Brain pericyte (primary cell): ENCODE data around the gene LYPLA2.
"Not testable (repeated sequence)": the region's sequence is repeated elsewhere in the genome, so short reads cannot be mapped to it uniquely, and the experiment has no call there.

Source experiments
- DNase-seq: peaks from one replicate; pipeline ENCODE4 v3.0.0-alpha.2; 2012; ENCODE audit warnings: low read depth, low spot score

The LYPLA2 gene

GRCh38 chr1:23779826-23780371 is 11.0 kb upstream of the LYPLA2 start:
- DNase-seq = no peak

- not testable (repeated sequence) for DNase-seq
Observed at GRCh38 chr1:23783141-23783540, 7.8 kb upstream of the LYPLA2 start.

- DNase-seq = no peak
Observed at GRCh38 chr1:23784846-23785245, 6.1 kb upstream of the LYPLA2 start.

- DNase-seq = no peak
Observed at GRCh38 chr1:23787701-23788100, 3.2 kb upstream of the LYPLA2 start.

GRCh38 chr1:23788695-23789094 is 2.2 kb upstream of the LYPLA2 start:
- DNase-seq = no peak

- DNase-seq = no peak
Observed at GRCh38 chr1:23791516-23792047, 637 bp downstream of the LYPLA2 start.

- DNase-seq = no peak
Observed at GRCh38 chr1:23792151-23792945, 1.4 kb downstream of the LYPLA2 start.

- no peak for DNase-seq
Observed at GRCh38 chr1:23793018-23793781, 2.3 kb downstream of the LYPLA2 start.

GRCh38 chr1:23793861-23794731 is 3.2 kb downstream of the LYPLA2 start:
- no peak for DNase-seq

- not testable (repeated sequence) for DNase-seq
Observed at GRCh38 chr1:23794732-23795182, 3.8 kb downstream of the LYPLA2 start.

- no peak for DNase-seq
Observed at GRCh38 chr1:23795676-23796465, 4.9 kb downstream of the LYPLA2 start.

- no peak for DNase-seq
Observed at GRCh38 chr1:23796466-23797271, 5.7 kb downstream of the LYPLA2 start.

GRCh38 chr1:23797478-23798448 is 6.8 kb downstream of the LYPLA2 start:
- no peak for DNase-seq

GRCh38 chr1:23798662-23799142 is 7.8 kb downstream of the LYPLA2 start:
- no peak for DNase-seq

- no peak for DNase-seq
Observed at GRCh38 chr1:23799255-23799569, 8.3 kb downstream of the LYPLA2 start.

- no peak for DNase-seq
Observed at GRCh38 chr1:23799570-23800399, 8.8 kb downstream of the LYPLA2 start.
